ENCODE results near the gene SHANK2.
"Not testable (repeated sequence)": the region's sequence is repeated elsewhere in the genome, so short reads cannot be mapped to it uniquely, and the experiment has no call there.

The SHANK2 gene

DNA sequence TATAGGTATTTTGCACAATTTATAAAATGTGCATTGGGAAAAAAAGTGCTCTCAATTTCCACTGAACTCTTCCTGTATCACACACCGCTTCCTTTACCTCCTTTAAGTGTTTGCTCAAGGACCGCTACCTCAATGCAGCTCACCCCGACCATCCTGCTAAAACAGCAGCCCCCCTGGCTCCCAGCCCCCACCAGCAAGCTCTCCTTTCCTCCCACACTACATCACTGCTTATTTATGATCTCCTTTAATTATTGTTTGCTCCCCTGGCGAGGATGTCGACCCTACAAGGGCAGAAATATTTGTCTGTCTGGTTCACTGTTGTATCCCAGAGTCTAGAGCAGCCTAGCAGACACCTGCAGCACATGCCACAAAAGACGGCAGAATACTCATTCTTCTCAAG is 10.0 kb downstream of the SHANK2 start:
- DNase-seq, result no peak

GRCh38 chr11:71241721-71242259 is 10.6 kb downstream of the SHANK2 start:
- no peak for DNase-seq

GRCh38 chr11:71240865-71241691 is 11.3 kb downstream of the SHANK2 start:
- no peak for DNase-seq

- no peak for DNase-seq
Measured at GRCh38 chr11:71240061-71240690, 12.2 kb downstream of the SHANK2 start.

DNA sequence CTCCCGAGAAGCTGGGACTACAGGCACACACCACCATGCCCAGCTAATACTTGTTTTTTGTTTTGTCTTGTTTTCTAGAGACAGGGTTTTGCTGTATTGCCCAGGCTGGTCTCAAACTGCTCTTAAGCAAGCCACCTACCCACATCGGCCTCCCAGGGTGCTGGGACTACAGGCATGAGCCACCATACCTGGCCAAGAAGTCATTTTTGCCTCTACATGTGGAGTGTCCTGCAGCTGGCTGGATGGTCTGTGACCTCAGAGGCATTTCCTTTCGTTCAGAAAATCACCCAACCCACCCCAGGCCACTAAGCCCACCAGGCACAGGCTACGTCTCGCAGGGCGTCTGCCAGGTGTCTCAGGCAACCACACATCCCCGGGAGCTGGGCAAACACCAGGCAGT is 12.8 kb downstream of the SHANK2 start:
- no peak for DNase-seq

DNA sequence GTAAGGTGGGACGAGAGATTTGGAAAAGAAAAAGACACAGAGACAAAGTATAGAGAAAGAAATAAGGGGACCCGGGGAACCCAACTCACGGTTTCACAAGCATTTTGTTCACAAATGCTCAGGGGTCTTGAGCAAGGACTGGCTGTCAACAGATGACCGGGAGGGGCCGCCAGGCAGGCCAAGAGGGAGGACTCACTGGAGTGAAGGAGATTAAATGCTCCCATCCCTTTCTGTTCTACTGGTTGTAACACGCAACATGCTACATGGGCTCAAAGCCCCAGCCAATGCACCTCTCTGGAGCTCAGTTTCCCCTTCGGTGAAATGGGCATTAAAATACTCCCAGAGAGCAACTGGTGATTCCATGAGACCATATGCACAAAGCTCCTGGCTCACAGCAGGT is 13.4 kb downstream of the SHANK2 start:
- DNase-seq, result no peak

- DNase-seq, result no peak
Measured at GRCh38 chr11:71238285-71238875, 14.0 kb downstream of the SHANK2 start.

GRCh38 chr11:71237853-71238252 is 14.5 kb downstream of the SHANK2 start:
- DNase-seq, result no peak

GRCh38 chr11:71236836-71237475 is 15.4 kb downstream of the SHANK2 start:
- DNase-seq, result no peak

GRCh38 chr11:71235719-71236118 is 16.7 kb downstream of the SHANK2 start:
- no peak for DNase-seq

- not testable (repeated sequence) for DNase-seq
Measured at GRCh38 chr11:71233896-71234852, 18.2 kb downstream of the SHANK2 start.

- no peak for DNase-seq
Measured at GRCh38 chr11:71232364-71232763, 20.0 kb downstream of the SHANK2 start.

DNA sequence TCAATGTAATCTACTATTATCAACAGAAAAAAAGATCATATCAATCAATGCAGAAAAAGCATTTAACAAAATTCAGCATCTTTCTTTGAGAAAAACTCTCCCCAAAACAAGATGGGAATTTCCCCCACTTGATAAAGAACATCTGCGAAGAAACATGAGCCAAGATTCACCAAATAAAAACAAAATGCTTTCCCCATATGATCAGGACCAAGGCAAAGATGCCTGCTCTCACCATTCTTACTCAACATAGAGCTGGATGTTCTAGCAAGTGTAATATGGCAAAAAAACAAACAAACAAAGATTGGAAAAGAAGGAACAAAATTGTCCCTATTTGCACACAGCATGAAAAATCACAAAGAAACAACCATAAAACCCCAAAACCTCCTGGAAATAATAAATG is 23.4 kb downstream of the SHANK2 start:
- no peak for DNase-seq

DNA sequence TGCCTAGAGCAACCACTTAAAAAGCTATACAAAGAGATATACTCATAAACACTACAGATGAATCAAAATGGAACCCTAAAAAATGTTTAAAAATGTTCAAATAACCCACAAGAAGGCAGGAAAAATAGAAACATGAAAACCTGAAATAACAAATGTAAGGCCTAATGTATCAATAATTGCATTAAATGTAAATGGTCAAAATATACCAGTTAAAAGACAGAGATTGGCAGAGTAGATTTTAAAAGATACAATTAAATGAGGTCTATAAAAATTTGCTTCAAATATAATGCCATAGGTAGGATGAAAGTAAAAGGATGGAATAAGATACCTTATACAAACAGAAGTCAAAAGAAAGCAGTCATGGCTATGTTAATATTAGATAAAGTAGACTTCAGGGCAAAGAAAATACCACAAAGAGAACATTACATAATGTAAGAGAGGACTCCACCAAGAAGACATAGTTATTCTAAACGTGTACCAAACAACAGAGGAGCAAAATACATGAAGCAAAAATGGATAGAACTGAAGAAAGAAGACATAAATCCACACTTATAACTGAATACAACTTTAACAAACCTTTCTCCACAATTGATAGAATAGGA is 25.2 kb downstream of the SHANK2 start:
- DNase-seq, result no peak

DNA sequence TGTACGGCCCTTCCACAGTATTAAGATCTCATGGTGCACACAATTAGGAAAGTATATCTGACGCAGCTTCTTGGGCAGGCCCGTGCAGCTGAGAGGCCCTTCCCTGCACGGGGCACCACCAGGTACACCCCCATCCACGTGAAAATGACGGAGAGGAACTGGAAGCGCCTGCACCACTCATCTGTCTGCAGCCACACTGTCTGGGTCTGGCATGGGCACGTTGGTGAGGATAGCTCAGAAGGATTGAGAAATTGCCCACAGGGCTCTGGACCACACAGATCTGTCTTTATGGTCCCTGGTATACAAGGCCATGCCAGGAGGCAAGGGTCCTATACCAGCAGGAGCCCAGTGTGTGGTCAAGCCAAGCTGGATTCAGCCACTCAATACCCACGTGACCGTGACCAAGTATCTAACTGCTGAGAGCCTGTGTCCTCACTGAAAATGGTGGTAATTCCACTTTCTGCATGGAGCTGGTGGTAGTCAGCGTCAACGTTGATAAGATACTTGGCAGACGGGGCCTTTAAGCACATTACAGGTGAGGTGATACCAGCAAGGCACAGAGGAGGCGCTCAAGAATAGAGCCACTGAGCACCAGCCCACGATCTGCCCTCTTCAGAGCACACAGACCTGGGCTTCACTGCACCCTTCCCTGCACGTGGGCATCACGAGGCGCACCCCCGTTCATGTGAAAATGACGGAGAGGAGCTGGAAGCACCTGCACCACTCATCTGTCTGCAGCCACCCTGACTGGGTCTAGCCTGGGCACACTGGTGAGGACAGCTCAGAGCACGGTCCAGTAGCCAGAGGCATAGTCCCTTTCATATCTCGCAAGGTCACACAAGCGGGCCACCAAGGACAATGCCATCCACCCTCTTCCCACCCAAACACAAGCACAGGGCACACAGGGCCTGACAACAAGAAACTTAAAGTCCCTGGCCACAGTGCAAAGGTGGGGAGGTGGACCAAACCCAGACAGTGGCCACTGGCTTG is 28.4 kb downstream of the SHANK2 start:
- no peak for DNase-seq

DNA sequence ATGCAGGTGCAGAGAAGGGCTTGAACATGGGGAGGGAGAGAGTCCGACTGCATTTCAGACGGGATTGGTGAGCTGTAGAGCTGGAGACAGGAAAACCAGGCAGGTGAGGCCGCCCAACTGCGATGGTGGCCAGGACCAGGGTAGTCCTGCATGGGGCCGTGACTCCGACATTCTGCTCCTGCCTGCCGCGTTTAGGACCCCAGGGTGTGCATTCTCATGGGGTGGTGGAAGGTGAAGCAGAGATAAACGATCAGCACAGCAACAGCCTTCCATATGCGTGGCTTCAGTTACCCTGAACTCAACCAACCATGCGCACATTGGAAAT is 29.3 kb downstream of the SHANK2 start:
- no peak for DNase-seq

DNA sequence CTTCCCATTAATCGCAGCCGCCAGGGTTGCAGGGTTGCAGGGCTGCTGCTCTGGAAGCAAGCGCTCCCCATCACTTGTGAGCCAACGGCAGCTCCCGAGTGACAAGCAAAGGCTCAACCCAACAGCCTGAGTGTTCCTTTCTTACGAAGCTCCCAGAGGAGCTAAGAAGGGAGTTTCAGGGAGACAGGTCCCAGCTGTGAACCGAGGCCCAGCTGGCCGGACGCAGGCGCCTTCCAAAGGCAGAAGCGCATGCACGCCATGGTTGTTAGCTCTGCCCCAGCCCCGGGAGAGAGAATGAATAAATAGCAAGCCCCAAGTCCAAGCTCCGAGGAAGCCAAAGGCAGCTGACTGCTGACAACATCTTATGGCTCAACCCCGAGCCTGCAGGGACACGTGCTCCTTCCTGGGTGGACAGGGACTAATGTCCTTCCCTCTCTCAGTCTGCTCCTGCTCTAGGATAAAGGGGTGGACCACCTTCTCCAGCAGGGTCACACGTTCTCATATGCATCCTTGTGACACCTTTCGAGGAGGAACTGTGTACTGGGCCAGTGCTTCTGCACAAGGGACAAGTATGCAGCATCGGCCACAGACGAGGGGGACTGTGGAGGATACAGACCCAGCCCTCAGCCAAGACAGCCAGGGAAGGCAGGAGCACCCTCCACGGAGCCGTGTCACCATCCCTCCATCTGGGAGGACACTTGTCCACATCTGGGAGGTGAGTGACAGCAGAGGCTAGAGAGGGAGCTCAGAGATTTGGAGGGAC is 29.9 kb downstream of the SHANK2 start:
- DNase-seq, result no peak

GRCh38 chr11:71221821-71222220 is 30.6 kb downstream of the SHANK2 start:
- no peak for DNase-seq

- no peak for DNase-seq
Measured at GRCh38 chr11:71221201-71221600, 31.2 kb downstream of the SHANK2 start.

Measured in activated CD8-positive, alpha-beta memory T cell treated with anti-CD3 and anti-CD28 coated beads for 24 hours (primary cell).